ENCODE results near the gene CA7.

- TF ChIP-seq CTCF (IDR thresholded peaks at IDR 0.05) (no peak), EP300 (IDR thresholded peaks at IDR 0.05) (no peak), POLR2AphosphoS5 (IDR thresholded peaks at IDR 0.05) (no peak)
Observed at GRCh38 chr16:66849549-66849948, 5.3 kb downstream of the CA7 start.

Data from upper lobe of left lung (tissue), 4 donors.